ENCODE measurements around the gene POU2F2. TPM values are rescaled to one million over a fixed set of nuclear protein-coding genes. Genes with fewer than 3 reads are reported as not detected.

Gene POU2F2
- total and polyA plus RNA-seq, 2 donors (not counting 3 experiments of a cell fraction or from before 2014, with no cell fraction given) = 4.0 to 4.1 TPM

GRCh38 chr19:42109896-42110295 lies 22.4 kb downstream of the POU2F2 start:
- H3K36me3 ChIP-seq (ENCODE audit: control insufficient read depth in 2 of 2, extremely low read depth in 1 of 2, insufficient read depth in 2 of 2, low read length in 2 of 2) = no peaks in the 10 kb centered on the region
- H3K4me3 ChIP-seq (replicated peaks in 1 of 3; ENCODE audit: insufficient read depth in 1 of 3, low read depth in 1 of 3, low read length in 3 of 3) = no peak overlapping the region
- TF ChIP-seq GATA2 (IDR thresholded peaks at IDR 0.05; ENCODE audit: insufficient read depth, insufficient read length, low read depth, low read length) (no peak), FOS (IDR thresholded peaks at IDR 0.05; ENCODE audit: borderline replicate concordance, insufficient read depth, low read length) (no peak), POLR2AphosphoS5 (IDR thresholded peaks at IDR 0.05; ENCODE audit: insufficient read depth, low read depth, low read length) (no peak)
- no peak for DNase-seq (ENCODE audit: low read depth, low spot score)
- no TSS peak for BruUV-seq (replicated peaks)
- POLR2A ChIA-PET = no interaction called here
- H3K9me3 ChIP-seq (replicated peaks; ENCODE audit: control insufficient read depth, insufficient read depth, low read length) = no peaks in the 10 kb centered on the region
- dilution Hi-C loops (cut with MboI; ENCODE audit: extremely low pct_ligation_motif_present, low sequenced_read_pairs) = no loop called here
- H3K9me1 ChIP-seq (replicated peaks; ENCODE audit: control insufficient read depth, extremely low read depth, insufficient read depth, low read length) = no peaks in the 10 kb centered on the region
- H3K9ac ChIP-seq (replicated peaks; ENCODE audit: extremely low read depth, insufficient read depth, low read length) = no peak overlapping the region
- FAIRE-seq = no peak
- no peaks in the 10 kb centered on the region for H3K79me2 ChIP-seq (ENCODE audit: control insufficient read depth, insufficient read depth, low read length)
- no peak overlapping the region for H2AFZ ChIP-seq (ENCODE audit: low read depth, low read length)
- no peak overlapping the region for H3K27ac ChIP-seq (ENCODE audit: insufficient read depth, low read depth, low read length)
- H3K27me3 ChIP-seq (ENCODE audit: control insufficient read depth in 2 of 2, insufficient read depth in 2 of 2, low read length in 2 of 2) = peaks cover 0 to 3% of the 10 kb centered on the region in 2 experiments
- intact Hi-C loops (cut with micrococcal nuclease) = loop anchor here (2.0 kb wide), 1 partner anchor 323 kb away; no protein-coding TSS in a partner anchor
- no peaks in the 10 kb centered on the region for H4K20me1 ChIP-seq (replicated peaks; ENCODE audit: control insufficient read depth, extremely low read depth, insufficient read depth, low read length)
- H3K4me1 ChIP-seq (ENCODE audit: control insufficient read depth, extremely low read depth, insufficient read depth, low read length) = peaks cover 29% of the 10 kb centered on the region
- H3K4me2 ChIP-seq (ENCODE audit: insufficient read depth, low read length) = no peak overlapping the region
- CTCF ChIA-PET = interaction anchor here (0.7 to 4.0 kb wide), 7 partner anchors 12 to 330 kb away, joined by 3 to 69 read pairs (median 7); partner anchors contain the start of gene POU2F2

GRCh38 chr19:42108527-42109389 lies 23.5 kb downstream of the POU2F2 start:
- dilution Hi-C loops (cut with MboI; ENCODE audit: extremely low pct_ligation_motif_present, low sequenced_read_pairs) = no loop called here
- TF ChIP-seq MAX (IDR thresholded peaks at IDR 0.05; ENCODE audit: insufficient read depth, insufficient read length) = no peak
- no peak for TF ChIP-seq POLR2AphosphoS5 (IDR thresholded peaks at IDR 0.05; ENCODE audit: insufficient read depth, low read depth, low read length)
- peak; percentile 99 to 100 for TF ChIP-seq CTCF (IDR thresholded peaks at IDR 0.05; ENCODE audit: extremely low read depth in 1 of 2, insufficient read depth in 1 of 2, low read depth in 1 of 2, low read length in 2 of 2)
- peak; percentile 9 for TF ChIP-seq MYC (IDR thresholded peaks at IDR 0.05; ENCODE audit: low read depth, low read length)
- no peak for TF ChIP-seq EZH2 (IDR thresholded peaks at IDR 0.05; ENCODE audit: borderline replicate concordance, low read depth, low read length, severe bottlenecking)
- TF ChIP-seq FOS (IDR thresholded peaks at IDR 0.05; ENCODE audit: borderline replicate concordance, insufficient read depth, low read length) = no peak
- no peak for TF ChIP-seq JUN (IDR thresholded peaks at IDR 0.05; ENCODE audit: borderline replicate concordance, insufficient read depth, insufficient read length, low read depth)
- no peak for TF ChIP-seq GATA2 (IDR thresholded peaks at IDR 0.05; ENCODE audit: insufficient read depth, insufficient read length, low read depth, low read length)
- no peak for TF ChIP-seq POLR2A (IDR thresholded peaks at IDR 0.05; ENCODE audit: low read depth, low read length)
- Histone ChIP-seq H3K27me3 (ENCODE audit: control insufficient read depth in 2 of 2, insufficient read depth in 2 of 2, low read length in 2 of 2) (peaks cover 3% of the 10 kb centered on the region in 2 experiments), H2AFZ (ENCODE audit: low read depth, low read length) (no peak overlapping the region), H3K27ac (ENCODE audit: insufficient read depth, low read depth, low read length) (no peak overlapping the region), H3K4me2 (ENCODE audit: insufficient read depth, low read length) (no peak overlapping the region), H3K4me1 (ENCODE audit: control insufficient read depth, extremely low read depth, insufficient read depth, low read length) (peaks cover 20% of the 10 kb centered on the region), H4K20me1 (replicated peaks; ENCODE audit: control insufficient read depth, extremely low read depth, insufficient read depth, low read length) (no peaks in the 10 kb centered on the region), H3K9ac (replicated peaks; ENCODE audit: extremely low read depth, insufficient read depth, low read length) (no peak overlapping the region), H3K79me2 (ENCODE audit: control insufficient read depth, insufficient read depth, low read length) (no peaks in the 10 kb centered on the region), H3K36me3 (ENCODE audit: control insufficient read depth in 2 of 2, extremely low read depth in 1 of 2, insufficient read depth in 2 of 2, low read length in 2 of 2) (no peaks in the 10 kb centered on the region), H3K9me1 (replicated peaks; ENCODE audit: control insufficient read depth, extremely low read depth, insufficient read depth, low read length) (no peaks in the 10 kb centered on the region), H3K4me3 (replicated peaks in 1 of 3; ENCODE audit: insufficient read depth in 1 of 3, low read depth in 1 of 3, low read length in 3 of 3) (no peak overlapping the region), H3K9me3 (replicated peaks; ENCODE audit: control insufficient read depth, insufficient read depth, low read length) (no peaks in the 10 kb centered on the region)
- intact Hi-C loops (cut with micrococcal nuclease) = loop anchor here (1.0 to 2.0 kb wide), 7 partner anchors 25 to 324 kb away; partner anchors contain the start of gene MEGF8
- peak; percentile 90 for DNase-seq (ENCODE audit: low read depth, low spot score)
- peak; percentile 97 for FAIRE-seq
- no TSS peak for BruUV-seq (replicated peaks)
- ChIA-PET CTCF (interaction anchor here (0.6 to 4.0 kb wide), 25 partner anchors 9 to 332 kb away, joined by 3 to 69 read pairs (median 4); partner anchors contain the start of genes GSK3A and POU2F2), POLR2A (interaction anchor here (1.4 kb wide), 1 partner anchor 13 kb away, joined by 4 read pairs; no protein-coding TSS in a partner anchor)
